AG04450 (cell line): ENCODE data around the gene ST6GAL1. TPM values are rescaled to one million over a fixed set of nuclear protein-coding genes. Genes with fewer than 3 reads are reported as not detected.

Experiments used
- CTCF ChIA-PET: fragments of 300-600, 350-600 bp; formaldehyde crosslinking; extraction: SDS; loops from one replicate; lab custom pipeline; 2022; ENCODE audit warnings: antibody characterized with exemption, inconsistent platforms; lab: Charles Lee
- POLR2A ChIA-PET: fragments of 350-600 bp; formaldehyde crosslinking; extraction: SDS; loops from one replicate; lab custom pipeline; 2021; ENCODE audit warnings: antibody characterized with exemption, inconsistent platforms; lab: Yijun Ruan, JAX
- DNase-seq: peaks from one replicate; pipeline ENCODE4 v3.0.0-alpha.2; 2011; ENCODE audit warnings: low read depth, low spot score
- H3K27ac ChIP-seq: one replicate; pipeline ENCODE4 v1.5.1; 2012; ENCODE audit warnings: low read depth, low read length, control low read depth
- H3K27me3 ChIP-seq: one replicate; pipeline ENCODE4 v1.6.0; 2012; ENCODE audit warnings: low read length; ENCODE audit not compliant: control insufficient read depth, insufficient read depth
- H3K4me3 ChIP-seq: 2 replicates; pipeline ENCODE4 v1.5.1; 2011; ENCODE audit warnings: mild to moderate bottlenecking, low read depth, low read length, control low read depth
- H3K9me3 ChIP-seq: 2 replicates; pipeline ENCODE4 v1.5.1; 2012; ENCODE audit warnings: low read length; ENCODE audit not compliant: control insufficient read depth, insufficient read depth
- CTCF ChIP-seq: IDR thresholded peaks from 2 replicates; pipeline ENCODE4 v1.5.1; 2011; ENCODE audit warnings: low read depth, low read length, control low read depth, inconsistent platforms
- polyA plus RNA-seq: library from polyadenylated mRNA; depleted of rRNA; stranded (reverse); fragments of >200 nt; gene quantifications from 2 replicates; pipeline ENCODE4 v1.2.3, GENCODE V29; 2011

The ST6GAL1 gene
- polyA plus RNA-seq, 1 experiment, result 11.8 TPM

- no peak overlapping the region for H3K27ac ChIP-seq
- H3K9me3 ChIP-seq, result no peaks in the 10 kb centered on the region
- H3K27me3 ChIP-seq, result no peaks in the 10 kb centered on the region
- CTCF ChIA-PET, result interaction anchor here (1.2 kb wide), 1 partner anchor 306 kb away, joined by 3 read pairs; no protein-coding TSS in a partner anchor
- no peak for DNase-seq
- H3K4me3 ChIP-seq, result no peak overlapping the region
- no peak for TF ChIP-seq CTCF
- POLR2A ChIA-PET, result no interaction called here
Observed at GRCh38 chr3:187013159-187013716, 82.9 kb downstream of the ST6GAL1 start.

- CTCF ChIA-PET, result no interaction called here
Observed at GRCh38 chr3:187014417-187014864, 84.1 kb downstream of the ST6GAL1 start.

DNA sequence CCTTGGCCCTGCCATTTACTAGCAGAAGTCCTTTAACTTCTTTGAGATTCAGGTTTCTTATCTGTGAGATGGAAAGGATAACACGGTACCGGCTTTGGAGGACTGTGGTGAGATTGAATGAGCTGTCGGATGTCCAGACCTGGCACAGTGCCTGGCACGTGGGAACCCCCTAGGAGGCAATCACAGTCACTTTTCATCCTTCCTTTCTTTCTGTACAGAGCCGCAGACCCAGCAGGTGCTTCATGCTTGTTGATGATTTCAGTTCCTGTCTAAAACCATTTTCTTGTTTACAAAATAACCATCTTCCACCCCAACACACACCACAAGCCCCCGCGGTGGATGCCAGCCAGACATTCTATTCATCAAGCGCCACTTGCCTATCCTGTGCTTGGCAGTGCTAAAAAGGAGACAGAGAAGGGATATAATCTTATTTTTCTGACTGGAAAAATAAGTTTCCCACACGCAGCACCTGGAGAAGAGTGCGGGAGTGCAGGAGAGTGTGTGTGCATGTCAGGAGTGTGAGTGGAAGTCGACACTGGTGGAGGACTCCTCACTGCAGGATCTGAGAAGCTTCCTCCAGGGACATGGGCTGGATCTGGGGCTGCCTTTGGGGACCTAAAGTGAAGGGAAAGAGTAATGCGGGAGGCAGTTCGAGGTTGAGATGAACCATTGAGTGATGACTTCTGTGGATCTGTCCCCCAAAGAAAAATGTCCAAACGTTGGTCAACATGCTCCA, 85.7 kb downstream of the ST6GAL1 start:
- CTCF ChIA-PET, result no interaction called here
- Histone ChIP-seq H3K9me3 (no peaks in the 10 kb centered on the region), H3K27ac (no peak overlapping the region), H3K4me3 (no peak overlapping the region), H3K27me3 (no peaks in the 10 kb centered on the region)
- no peak for TF ChIP-seq CTCF
- POLR2A ChIA-PET, result interaction anchor here (0.6 kb wide), 1 partner anchor 15 kb away, joined by 4 read pairs; no protein-coding TSS in a partner anchor
- DNase-seq, result no peak

More at GRCh38 chr3:187014417-187014864, 84.1 kb downstream of the ST6GAL1 start:
- POLR2A ChIA-PET, result no interaction called here
- Histone ChIP-seq H3K27me3 (no peaks in the 10 kb centered on the region), H3K27ac (no peak overlapping the region), H3K4me3 (no peak overlapping the region), H3K9me3 (no peaks in the 10 kb centered on the region)
- no peak for TF ChIP-seq CTCF
- no peak for DNase-seq

- DNase-seq, result no peak
- POLR2A ChIA-PET, result interaction anchor here (0.6 kb wide), 1 partner anchor 15 kb away, joined by 4 read pairs; no protein-coding TSS in a partner anchor
- no peak overlapping the region for H3K27ac ChIP-seq
- CTCF ChIA-PET, result no interaction called here
- TF ChIP-seq CTCF, result no peak
- no peaks in the 10 kb centered on the region for H3K9me3 ChIP-seq
- H3K4me3 ChIP-seq, result no peak overlapping the region
- no peaks in the 10 kb centered on the region for H3K27me3 ChIP-seq
Observed at GRCh38 chr3:187016639-187017345, 86.5 kb downstream of the ST6GAL1 start.
